Liver (tissue), 9 donors: Measurements from ENCODE around the gene ZDHHC21. TPM values are rescaled to one million over a fixed set of nuclear protein-coding genes. Genes with fewer than 3 reads are reported as not detected.

Source experiments
- DNase-seq: peaks from one replicate; pipeline ENCODE4 v3.0.0-alpha.2; 2017; ENCODE audit warnings: low spot score
- H3K27ac ChIP-seq, 2 donors: one replicate each; pipeline ENCODE4 v1.7.0; 2013; ENCODE audit warnings: inconsistent platforms in 2 of 2, low read length in 2 of 2, control low read depth in 1 of 2, low read depth in 1 of 2, mild to moderate bottlenecking in 1 of 2
- H3K27me3 ChIP-seq, 4 donors: one replicate each; pipeline versions ENCODE4 v1.6.1 to v1.7.0; 2013; ENCODE audit warnings: low read length in 3 of 4, inconsistent platforms in 1 of 4, mild to moderate bottlenecking in 1 of 4, moderate library complexity in 1 of 4; ENCODE audit not compliant: control insufficient read depth in 4 of 4, insufficient read depth in 4 of 4
- H3K36me3 ChIP-seq, 4 donors: one replicate each; pipeline versions ENCODE4 v1.6.1 to v1.7.0; 2013; ENCODE audit warnings: low read length in 3 of 4, mild to moderate bottlenecking in 3 of 4, low read depth in 1 of 4, moderate library complexity in 1 of 4; ENCODE audit not compliant: control insufficient read depth in 4 of 4, insufficient read depth in 3 of 4
- H3K4me1 ChIP-seq, 4 donors: one replicate each; pipeline versions ENCODE4 v1.6.1 to v1.7.0; 2013; ENCODE audit warnings: low read length in 3 of 4, mild to moderate bottlenecking in 3 of 4, moderate library complexity in 1 of 4; ENCODE audit not compliant: control insufficient read depth in 4 of 4, insufficient read depth in 4 of 4
- H3K4me3 ChIP-seq, 3 donors: one replicate each; pipeline versions ENCODE4 v1.6.1 to v1.7.0; 2013; ENCODE audit warnings: low read length in 3 of 3, control low read depth in 1 of 3, low read depth in 1 of 3, mild to moderate bottlenecking in 1 of 3
- H3K9ac ChIP-seq, 2 donors: one replicate each; pipeline ENCODE4 v1.7.0; 2013; ENCODE audit warnings: low read length in 2 of 2, mild to moderate bottlenecking in 2 of 2, moderate library complexity in 2 of 2, control low read depth in 1 of 2, low read depth in 1 of 2
- H3K9me3 ChIP-seq, 4 donors: one replicate each; pipeline versions ENCODE4 v1.6.1 to v1.7.0; 2013; ENCODE audit warnings: low read length in 3 of 4; ENCODE audit not compliant: control insufficient read depth in 4 of 4
- EGR1 ChIP-seq, 2 donors: IDR thresholded peaks; 2 replicates each; pipeline ENCODE4 v1.6.1; 2016 to 2018; ENCODE audit warnings: antibody characterized with exemption in 2 of 2, low read depth in 2 of 2
- FOXA1 ChIP-seq: IDR thresholded peaks from 2 replicates; pipeline ENCODE4 v1.6.1; 2016; ENCODE audit warnings: antibody characterized with exemption
- FOXA2 ChIP-seq: IDR thresholded peaks from 2 replicates; pipeline ENCODE4 v1.6.1; 2016; ENCODE audit warnings: antibody characterized with exemption
- GABPA ChIP-seq, 2 donors: IDR thresholded peaks in 1 of 2; conservative IDR thresholded peaks in 1 of 2; 2 replicates each; pipeline ENCODE4 v1.6.1; 2016; ENCODE audit warnings: antibody characterized with exemption in 2 of 2, mild to moderate bottlenecking in 1 of 2, moderate library complexity in 1 of 2
- HNF4A ChIP-seq, 2 donors: conservative IDR thresholded peaks; 2 replicates each; pipeline ENCODE4 v1.6.1; 2016; ENCODE audit warnings: antibody characterized with exemption in 2 of 2, mild to moderate bottlenecking in 2 of 2
- HNF4G ChIP-seq: IDR thresholded peaks from 2 replicates; pipeline ENCODE4 v1.6.1; 2016; ENCODE audit warnings: antibody characterized with exemption
- JUND ChIP-seq, 2 donors: IDR thresholded peaks; 2 replicates each; pipeline ENCODE4 v1.6.1; 2016; ENCODE audit warnings: antibody characterized with exemption in 2 of 2
- NR2F2 ChIP-seq: IDR thresholded peaks from 2 replicates; pipeline ENCODE4 v1.6.1; 2016; ENCODE audit warnings: antibody characterized with exemption
- RAD21 ChIP-seq, 2 donors: IDR thresholded peaks; 2 replicates each; pipeline ENCODE4 v1.6.1; 2016; ENCODE audit warnings: antibody characterized with exemption in 2 of 2, mild to moderate bottlenecking in 2 of 2
- RXRA ChIP-seq, 2 donors: IDR thresholded peaks; 2 replicates each; pipeline ENCODE4 v1.6.1; 2017 to 2018; ENCODE audit warnings: antibody characterized with exemption in 2 of 2, mild to moderate bottlenecking in 1 of 2
- SP1 ChIP-seq: IDR thresholded peaks from 2 replicates; pipeline ENCODE4 v1.6.1; 2018; ENCODE audit warnings: antibody characterized with exemption, mild to moderate bottlenecking
- TAF1 ChIP-seq: conservative IDR thresholded peaks from 2 replicates; pipeline ENCODE4 v1.6.1; 2016; ENCODE audit warnings: antibody characterized with exemption, mild to moderate bottlenecking
- ZBTB33 ChIP-seq: IDR thresholded peaks from 2 replicates; pipeline ENCODE4 v1.6.1; 2016; ENCODE audit warnings: antibody characterized with exemption
- WGBS: extraction: QIAGEN DNeasy Blood & Tissue Kit; methylation state at CpG from one replicate; pipeline ENCODE4 v1.1.7; 2013; 5-methylcytosine and 5-hydroxymethylcytosine counted together
- polyA plus RNA-seq, 2 donors: library from polyadenylated mRNA; stranded (reverse) in 1 of 2; unstranded in 1 of 2; fragments of 200-250 nt in 1 of 2; fragments of >200 nt in 1 of 2; fragmentation: Nextera tagmentation in 1 of 2; extraction: Ambion mirVana in 1 of 2; gene quantifications; one replicate each; pipeline versions ENCODE4 v1.2.1 to v1.2.3, GENCODE V29; 2013 to 2015
- total RNA-seq, 2 donors: library from RNA; depleted of rRNA; stranded (reverse); fragments of >200 nt; gene quantifications; one replicate each; pipeline ENCODE4 v1.2.3, GENCODE V29; 2014
- TF ChIP-seq, protein P1 (sequence below): fragments of 150-350 bp; IDR thresholded peaks from 2 replicates; pipeline ENCODE4 v1.5.1; 2017; ENCODE audit warnings: improper control_type of control experiment, low read depth, low read length; ENCODE audit not compliant: missing input control
- donor health status: healthy.
- donor health status: healthy.
- donor health status: healthy.
- donor health status: healthy.
- donor health status: healthy.

Gene ZDHHC21
- total and polyA plus RNA-seq, 4 donors, result 1.3 to 6.0 (median 2.7) TPM

GRCh38 chr9:14705079-14705478, 11.8 kb upstream of the ZDHHC21 start:
- H3K4me3 ChIP-seq, result no peak overlapping the region
- H3K9ac ChIP-seq, result no peak overlapping the region
- no peaks in the 10 kb centered on the region for H3K4me1 ChIP-seq
- peaks cover 2 to 15% (median 4%) of the 10 kb centered on the region in 4 donors for H3K9me3 ChIP-seq
- no peak overlapping the region for H3K27ac ChIP-seq
- no peak for TF ChIP-seq NR2F2
- TF ChIP-seq FOXA2, result no peak
- TF ChIP-seq TAF1, result no peak
- TF ChIP-seq JUND (IDR thresholded peaks at IDR 0.05), result no peak
- TF ChIP-seq, protein P1, sequence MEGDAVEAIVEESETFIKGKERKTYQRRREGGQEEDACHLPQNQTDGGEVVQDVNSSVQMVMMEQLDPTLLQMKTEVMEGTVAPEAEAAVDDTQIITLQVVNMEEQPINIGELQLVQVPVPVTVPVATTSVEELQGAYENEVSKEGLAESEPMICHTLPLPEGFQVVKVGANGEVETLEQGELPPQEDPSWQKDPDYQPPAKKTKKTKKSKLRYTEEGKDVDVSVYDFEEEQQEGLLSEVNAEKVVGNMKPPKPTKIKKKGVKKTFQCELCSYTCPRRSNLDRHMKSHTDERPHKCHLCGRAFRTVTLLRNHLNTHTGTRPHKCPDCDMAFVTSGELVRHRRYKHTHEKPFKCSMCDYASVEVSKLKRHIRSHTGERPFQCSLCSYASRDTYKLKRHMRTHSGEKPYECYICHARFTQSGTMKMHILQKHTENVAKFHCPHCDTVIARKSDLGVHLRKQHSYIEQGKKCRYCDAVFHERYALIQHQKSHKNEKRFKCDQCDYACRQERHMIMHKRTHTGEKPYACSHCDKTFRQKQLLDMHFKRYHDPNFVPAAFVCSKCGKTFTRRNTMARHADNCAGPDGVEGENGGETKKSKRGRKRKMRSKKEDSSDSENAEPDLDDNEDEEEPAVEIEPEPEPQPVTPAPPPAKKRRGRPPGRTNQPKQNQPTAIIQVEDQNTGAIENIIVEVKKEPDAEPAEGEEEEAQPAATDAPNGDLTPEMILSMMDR, result no peak
- TF ChIP-seq FOXA1, result no peak
- TF ChIP-seq RAD21 (IDR thresholded peaks at IDR 0.05), result no peak
- no peak for TF ChIP-seq HNF4G
- TF ChIP-seq ZBTB33, result no peak
- no peak for TF ChIP-seq SP1
- no peak for TF ChIP-seq HNF4A (conservative IDR thresholded peaks at IDR 0.05)
- TF ChIP-seq EGR1 (IDR thresholded peaks at IDR 0.05; ENCODE audit: low read depth in 2 of 2), result no peak
- no peak for TF ChIP-seq RXRA (IDR thresholded peaks at IDR 0.05)
- TF ChIP-seq GABPA (IDR thresholded peaks at IDR 0.05 in 1 of 2, conservative IDR thresholded peaks at IDR 0.05 in 1 of 2), result no peak
- DNase-seq, result no peak
- H3K27me3 ChIP-seq, result peaks cover 0 to 7% (median 0%) of the 10 kb centered on the region in 4 donors
- H3K36me3 ChIP-seq, result no peaks in the 10 kb centered on the region

GRCh38 chr9:14704281-14704680, 11.0 kb upstream of the ZDHHC21 start:
- DNase-seq, result no peak
- Histone ChIP-seq H3K9me3 (peaks cover 2 to 15% (median 4%) of the 10 kb centered on the region in 4 donors), H3K4me1 (no peaks in the 10 kb centered on the region), H3K9ac (no peak overlapping the region), H3K27me3 (peaks cover 0 to 7% (median 0%) of the 10 kb centered on the region in 4 donors), H3K36me3 (no peaks in the 10 kb centered on the region), H3K27ac (no peak overlapping the region), H3K4me3 (no peak overlapping the region)
- TF ChIP-seq HNF4A (conservative IDR thresholded peaks at IDR 0.05) (no peak), FOXA1 (no peak), RAD21 (IDR thresholded peaks at IDR 0.05) (no peak), FOXA2 (no peak), GABPA (IDR thresholded peaks at IDR 0.05 in 1 of 2, conservative IDR thresholded peaks at IDR 0.05 in 1 of 2) (no peak), EGR1 (IDR thresholded peaks at IDR 0.05; ENCODE audit: low read depth in 2 of 2) (no peak), JUND (IDR thresholded peaks at IDR 0.05) (no peak), NR2F2 (no peak), ZBTB33 (no peak), HNF4G (no peak)
- TF ChIP-seq, protein P1, result no peak
- 89% methylated on average over 3 of the region's 3 CpGs for WGBS
